HG03558 (cell line): ENCODE data around the gene ATP8A2.

Experiments used
- ATAC-seq: cut with Tn5 transposase; IDR thresholded peaks from one replicate; pipeline ENCODE4 v1.9.1; 2021; ENCODE audit warnings: moderate number of reproducible peaks; ENCODE audit not compliant: unreplicated experiment; ENCODE audit errors: extremely low read depth

Gene ATP8A2

DNA sequence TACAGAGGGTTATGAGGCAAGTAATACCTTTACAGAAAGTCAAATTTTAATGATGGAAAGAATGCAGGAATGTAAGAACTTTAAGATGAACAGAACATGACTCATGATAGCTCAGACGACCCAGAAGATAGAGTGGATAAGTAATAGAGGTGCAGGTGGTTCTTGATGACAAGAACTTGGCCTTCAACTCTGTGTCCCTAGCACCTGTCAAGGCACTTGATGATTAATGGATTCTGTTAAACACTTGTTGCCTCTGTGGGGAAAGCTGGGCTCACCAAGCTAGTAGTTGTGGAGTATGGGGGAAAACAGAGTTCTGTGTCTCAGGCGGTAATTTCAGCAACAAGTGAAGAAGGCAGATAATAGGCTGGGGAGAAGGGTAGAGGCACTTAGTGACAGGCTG lies 306.2 kb downstream of the ATP8A2 start:
- ATAC-seq = no peak

DNA sequence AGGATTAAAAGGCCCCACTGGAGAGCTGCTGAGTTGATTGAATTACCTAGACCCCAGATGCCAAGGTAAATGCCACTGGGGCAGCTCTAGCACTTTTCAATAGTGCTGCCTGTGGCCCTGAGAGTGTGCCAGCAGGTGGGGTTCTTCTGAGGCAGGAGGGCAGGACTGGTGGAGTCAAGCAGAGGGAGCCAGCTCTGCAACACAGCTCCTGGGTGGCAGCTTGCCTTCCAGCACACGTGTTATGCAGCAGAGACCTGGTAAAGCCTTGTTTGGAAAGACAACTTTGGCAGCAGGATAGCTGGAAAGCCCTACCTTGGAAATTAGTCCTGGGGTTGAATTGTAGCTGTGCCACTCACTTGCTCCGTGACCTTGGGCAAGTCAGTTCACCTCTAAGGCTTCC lies 306.6 kb downstream of the ATP8A2 start:
- ATAC-seq = no peak

DNA sequence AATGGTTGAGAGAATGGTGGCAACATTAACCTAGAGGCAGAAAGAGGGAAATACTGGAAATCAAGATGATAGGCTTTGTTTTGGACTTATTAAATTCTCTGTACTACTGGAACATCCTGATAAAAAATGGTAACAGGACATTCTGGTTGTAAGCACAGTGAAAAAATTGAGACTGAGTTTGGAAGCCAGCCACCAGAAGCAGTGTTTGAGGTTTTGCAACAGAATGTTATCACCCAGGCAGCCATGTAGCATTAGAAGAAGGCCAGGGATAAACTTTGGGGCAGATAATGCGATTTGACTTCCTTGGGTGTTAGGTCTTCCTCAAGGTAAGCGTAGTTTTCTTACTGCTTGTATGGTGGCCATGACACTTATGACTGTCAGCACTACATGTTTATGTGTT lies 307.4 kb downstream of the ATP8A2 start:
- ATAC-seq = no peak

DNA sequence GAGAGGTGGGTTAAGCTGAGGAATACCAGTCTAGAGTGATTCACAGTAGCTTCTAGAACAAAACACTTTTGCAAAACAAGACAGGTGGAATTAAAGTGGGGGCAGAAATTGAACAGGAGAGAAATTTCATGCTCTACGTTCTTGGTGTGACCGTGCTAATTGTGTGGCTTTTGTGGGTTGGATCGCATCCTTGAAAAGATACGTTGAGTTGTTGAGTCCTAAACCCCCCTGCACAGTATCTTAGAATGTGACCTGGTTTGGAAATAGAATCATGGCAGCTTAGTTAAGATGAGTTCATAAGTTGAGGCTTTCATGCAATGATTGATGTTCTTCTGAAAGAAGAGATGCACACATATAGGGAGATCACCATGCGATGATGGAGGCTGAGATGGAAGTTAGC lies 308.2 kb downstream of the ATP8A2 start:
- no peak for ATAC-seq

DNA sequence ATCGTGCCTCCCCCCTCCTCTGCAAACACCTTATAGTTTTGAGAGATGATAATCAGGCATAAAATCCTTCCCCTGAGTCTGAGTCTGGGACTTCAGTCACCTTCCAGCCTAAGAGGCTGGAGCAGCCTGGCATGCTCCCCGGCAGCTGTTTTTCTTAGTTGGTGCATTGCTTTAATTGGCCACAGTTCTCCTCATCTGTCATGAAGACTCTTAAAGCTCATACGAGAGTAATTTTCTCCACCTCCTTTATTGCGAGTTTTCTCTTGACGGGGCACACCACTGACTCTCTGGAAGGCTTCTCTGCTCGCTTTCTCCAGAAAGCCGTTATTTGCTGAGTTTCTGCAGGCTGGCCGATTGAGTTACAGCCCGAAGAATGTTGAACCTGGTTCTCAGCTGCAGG lies 310.5 kb downstream of the ATP8A2 start:
- no peak for ATAC-seq

DNA sequence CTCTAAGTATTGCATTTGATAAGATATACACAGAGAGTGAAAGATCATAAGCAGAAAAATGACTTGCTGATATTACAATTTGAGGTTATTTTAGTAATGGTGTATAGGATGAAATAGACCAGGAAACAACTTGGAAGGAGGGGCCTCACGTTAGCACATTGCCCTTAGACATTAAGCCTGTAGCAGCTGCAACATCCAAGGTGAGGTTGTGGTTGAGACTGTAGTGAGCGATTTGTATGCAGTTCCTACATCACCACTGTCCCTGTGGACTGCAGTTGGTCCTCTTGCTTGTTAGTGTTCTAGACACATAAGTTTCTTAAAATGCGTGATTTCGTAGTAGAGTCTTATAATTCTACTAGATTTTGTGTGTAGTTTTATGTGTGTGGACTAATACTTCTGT lies 311.3 kb downstream of the ATP8A2 start:
- ATAC-seq = no peak

DNA sequence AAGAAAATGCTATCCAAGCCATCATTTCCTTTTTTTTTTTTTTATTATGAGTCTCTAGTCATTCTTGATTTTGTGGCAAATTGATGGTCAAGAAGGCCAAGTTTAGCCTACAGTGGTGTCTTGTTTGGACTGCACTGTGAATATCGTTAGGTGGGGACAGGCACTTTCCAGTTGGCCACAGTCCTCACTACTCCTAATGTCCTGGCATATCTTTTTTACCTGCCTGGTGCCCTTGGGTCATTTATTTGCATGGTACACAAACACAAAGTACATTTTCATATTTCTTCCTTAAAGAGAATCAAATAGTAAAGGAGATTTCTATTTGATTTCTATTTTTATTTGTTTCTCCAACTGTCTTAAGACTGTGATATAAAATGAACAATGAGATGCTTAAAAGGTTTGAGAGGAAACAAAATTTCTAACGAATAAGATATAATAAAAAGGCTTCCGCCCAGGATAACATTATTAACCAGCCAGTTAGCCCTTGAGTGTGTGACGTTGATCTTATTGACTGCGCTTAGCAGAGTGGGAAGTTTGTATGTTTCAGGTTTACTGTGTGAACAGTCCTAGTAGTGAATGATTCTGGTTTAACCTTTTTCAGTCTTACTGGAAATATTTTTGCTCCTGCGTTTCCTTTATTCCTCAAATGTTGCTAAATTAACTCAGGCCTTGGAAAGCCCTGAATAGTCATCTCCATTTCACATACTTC lies 312.0 kb downstream of the ATP8A2 start:
- no peak for ATAC-seq

DNA sequence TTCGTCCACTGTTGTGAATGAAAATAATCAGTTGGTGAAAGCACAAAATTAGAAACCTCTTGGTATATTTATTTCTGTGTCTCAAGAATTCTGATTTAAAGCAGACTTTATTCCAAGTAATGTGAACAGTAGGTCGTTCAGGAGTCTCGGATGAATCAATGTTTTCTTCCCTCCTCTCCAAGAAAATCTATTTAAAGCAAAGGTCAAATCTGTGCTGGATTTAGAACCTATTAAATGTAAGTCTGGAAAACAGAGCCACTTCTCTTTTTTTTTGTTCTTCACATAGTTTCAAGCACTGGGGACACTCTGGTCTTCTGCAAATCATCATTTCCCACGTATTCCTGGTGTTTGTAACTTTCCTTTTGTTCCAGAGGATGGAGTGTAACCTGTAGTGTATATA lies 312.7 kb downstream of the ATP8A2 start:
- no peak for ATAC-seq

DNA sequence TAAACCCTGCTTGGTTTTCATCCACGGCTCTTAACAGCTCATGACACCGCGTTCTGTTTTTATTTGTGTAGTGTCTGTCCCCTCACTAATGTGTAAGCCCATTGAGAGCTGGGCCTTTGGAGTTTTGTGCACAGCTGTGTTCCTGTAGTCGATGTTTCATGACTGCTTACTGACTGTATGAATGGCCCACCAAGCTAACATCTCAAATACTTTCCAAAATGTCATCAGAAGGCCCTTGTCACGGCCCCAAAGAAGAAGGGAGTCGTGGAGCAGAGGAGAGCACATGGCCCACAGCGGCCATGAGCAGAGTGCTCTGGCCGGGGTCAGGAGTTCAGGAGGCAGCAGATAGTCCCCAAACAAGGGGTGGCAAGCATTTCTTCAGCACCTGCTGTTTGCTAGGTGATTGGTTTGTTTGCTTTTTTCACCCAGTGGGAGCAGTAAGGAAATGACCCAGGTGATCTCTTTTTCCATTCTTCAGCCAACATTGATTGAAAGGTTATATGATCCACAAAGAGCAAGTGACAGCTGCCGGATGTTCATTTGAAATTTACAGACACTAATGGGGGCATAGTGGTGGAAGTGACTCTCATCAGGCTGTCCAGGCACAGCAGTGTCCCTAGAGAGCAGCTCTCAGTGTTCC lies 315.2 kb downstream of the ATP8A2 start:
- no peak for ATAC-seq

DNA sequence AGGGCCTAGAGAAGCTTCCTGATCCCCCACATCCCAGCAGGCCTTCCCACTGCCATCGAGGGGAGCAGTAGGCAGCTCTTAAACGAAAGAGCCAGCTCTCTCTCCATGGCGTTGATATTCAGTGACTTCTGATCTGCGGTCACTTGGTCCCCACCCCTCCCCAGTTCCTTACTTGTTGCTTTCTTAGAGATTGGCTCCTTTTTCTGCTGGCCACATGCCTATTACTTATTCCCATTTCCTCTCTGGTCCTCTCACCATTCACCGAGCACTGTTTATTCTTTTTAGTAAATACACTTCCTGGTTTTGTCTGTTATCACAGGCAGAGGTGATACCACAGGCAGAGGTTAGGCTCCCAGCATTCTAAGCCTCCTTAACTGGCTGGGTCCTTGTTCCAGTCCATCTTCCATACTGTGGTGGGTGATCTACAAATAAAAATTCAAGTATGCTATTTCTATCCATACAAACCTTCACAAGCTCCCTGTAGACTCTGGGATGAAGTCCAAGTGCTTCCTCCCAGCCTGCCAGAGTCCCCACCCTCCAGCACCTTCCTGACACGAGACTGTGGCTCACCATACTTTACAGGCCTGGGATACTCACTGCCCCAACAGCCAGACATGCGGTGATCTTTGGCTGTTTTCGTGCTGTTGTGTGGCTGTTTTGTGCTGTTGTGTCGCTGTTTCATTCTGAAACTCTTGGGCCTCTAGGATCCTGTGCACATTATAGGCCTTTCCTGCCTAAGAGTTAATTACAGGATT lies 315.9 kb downstream of the ATP8A2 start:
- ATAC-seq = no peak

DNA sequence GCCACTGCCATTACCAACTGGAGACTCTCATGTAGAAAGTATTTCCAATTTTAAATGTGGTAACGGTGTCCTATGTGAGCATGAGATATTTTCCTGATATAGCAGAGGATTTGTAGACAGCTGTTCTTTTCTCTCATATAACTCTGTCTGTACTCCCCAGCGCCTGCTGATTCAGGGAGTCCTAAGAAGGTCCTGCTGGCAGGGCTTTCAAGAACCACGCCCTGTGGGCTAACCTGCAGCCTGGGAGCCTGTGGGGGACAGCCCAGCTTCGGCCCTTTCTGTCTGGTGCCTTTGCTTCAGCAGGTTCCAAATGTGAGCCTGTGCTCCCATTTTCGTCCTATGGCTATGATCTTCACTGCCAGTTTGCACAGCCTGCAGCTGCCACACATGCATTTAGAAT lies 316.8 kb downstream of the ATP8A2 start:
- no peak for ATAC-seq

DNA sequence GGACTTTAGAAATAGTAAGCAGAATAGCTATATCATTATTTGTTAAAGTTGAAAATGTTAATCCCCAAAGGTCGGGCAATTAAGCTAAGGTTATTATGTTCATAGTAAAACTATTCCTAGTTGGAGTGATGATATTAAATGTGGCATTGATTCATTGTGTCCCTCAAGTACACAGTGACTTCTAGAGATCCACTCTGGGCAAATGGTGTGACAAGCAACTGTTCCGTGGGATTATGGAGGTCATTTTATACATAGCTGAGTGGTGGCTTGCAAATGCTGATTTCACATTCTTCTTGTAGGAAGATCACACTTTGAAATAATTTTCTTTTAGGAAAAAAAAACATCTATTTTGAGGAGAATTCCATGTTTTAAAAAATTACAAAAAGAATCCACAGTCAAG lies 317.8 kb downstream of the ATP8A2 start:
- ATAC-seq = no peak

DNA sequence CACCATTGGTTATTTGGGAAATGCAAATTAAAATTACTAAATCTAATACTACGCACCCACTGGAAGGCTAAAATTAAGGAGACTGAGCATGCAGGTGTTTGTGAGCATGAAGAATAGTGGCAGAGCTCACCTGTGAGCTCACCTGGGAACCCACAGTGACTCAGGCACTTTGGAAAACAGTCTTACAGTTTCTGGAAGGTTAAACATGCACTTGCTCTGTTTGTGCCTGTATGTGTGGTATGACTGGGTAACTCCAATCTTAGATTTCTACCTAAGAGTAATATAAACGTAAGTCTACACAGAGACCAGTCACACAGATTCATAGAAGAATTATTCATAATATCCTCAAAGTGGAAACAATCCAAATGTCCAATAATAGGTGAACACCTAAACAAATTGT lies 318.8 kb downstream of the ATP8A2 start:
- no peak for ATAC-seq

DNA sequence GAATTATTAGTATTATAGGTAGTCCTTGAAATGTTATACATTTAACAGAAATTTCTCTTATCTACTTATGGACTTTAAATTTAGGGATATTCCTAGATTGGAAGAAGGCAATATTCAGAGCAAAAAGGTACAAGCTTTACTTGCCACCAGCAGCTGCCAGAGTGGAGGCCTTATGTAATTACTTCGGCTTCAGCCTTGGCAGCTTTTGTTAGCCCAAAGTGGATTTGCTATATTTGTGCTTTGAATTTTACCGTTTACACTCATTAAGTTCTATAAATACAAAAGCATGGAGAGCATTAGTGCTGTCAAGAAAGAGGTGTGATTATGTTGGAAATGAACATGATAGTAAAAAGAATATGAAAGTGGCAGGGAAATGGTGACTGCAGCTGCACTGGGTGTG lies 319.9 kb downstream of the ATP8A2 start:
- no peak for ATAC-seq

DNA sequence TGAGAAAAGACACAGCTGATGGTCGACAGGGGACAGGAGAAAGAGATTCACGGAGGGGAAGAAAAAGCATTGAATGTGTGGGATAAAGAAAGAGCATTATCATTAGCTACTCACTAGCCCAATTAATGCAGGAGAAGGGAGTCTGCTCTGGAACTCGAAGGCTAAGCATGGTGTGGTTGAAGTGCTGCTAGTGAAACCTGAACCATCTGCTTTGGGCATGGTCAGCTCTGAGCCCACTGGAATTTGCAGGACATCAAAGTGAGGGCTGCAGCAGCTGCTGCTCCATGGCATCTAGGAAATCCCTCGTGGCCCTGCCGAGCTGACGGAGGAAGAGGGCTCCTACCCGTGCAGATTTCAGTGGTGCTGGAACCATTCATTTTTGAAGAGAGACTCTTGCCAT lies 320.3 kb downstream of the ATP8A2 start:
- no peak for ATAC-seq

DNA sequence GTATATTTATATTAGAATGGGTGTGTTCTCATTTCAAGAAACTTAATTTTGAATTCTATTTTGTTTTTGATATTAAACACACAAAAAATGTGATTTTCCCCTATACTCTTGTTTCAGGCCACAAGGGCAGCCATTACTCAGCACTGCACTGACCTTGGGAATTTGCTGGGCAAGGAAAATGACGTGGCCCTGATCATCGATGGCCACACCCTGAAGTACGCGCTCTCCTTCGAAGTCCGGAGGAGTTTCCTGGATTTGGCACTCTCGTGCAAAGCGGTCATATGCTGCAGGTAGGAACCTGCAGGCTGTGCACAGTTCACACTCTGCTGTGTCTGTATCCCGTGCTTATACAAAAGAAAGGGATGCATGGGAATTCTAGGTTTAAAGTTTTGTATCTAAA lies 327.3 kb downstream of the ATP8A2 start:
- ATAC-seq = no peak

DNA sequence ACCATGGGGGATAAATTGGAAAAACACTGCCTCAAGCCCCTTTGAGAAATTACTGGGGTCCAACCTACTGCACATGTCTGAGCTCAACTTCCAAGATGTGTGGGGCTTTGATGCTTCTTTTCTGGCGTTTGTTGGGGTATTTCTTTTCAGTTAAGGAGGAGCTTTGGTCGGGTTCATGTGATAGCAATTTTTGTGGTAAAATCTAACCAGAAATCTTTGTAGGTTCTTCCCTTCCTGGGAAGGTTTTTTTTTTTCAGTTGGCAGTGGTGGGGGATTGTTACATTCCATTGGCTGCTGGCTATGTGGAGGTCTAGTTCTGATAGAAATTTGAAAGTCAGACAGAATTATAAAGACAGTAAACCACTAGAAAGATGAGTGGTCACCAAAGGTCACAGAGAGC lies 327.8 kb downstream of the ATP8A2 start:
- ATAC-seq = no peak

DNA sequence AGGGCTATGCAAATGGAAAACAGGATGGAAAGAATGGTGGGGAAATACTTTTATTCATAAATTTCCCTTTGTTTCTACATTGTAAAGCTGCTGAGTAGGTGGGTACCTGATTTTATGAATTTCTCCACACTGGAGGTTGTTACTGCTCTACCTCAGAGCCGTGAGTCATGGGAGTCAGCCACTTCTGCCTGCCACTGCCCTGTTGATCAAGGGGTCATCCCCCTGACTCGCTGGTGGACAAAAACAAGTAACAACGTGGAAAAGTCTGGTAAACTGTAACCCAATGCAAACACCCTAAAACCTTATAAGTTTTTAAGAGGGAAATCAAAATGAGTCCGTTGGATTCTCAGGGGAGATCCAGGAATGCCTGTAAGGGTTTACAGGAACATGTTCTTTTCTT lies 329.5 kb downstream of the ATP8A2 start:
- ATAC-seq = no peak

DNA sequence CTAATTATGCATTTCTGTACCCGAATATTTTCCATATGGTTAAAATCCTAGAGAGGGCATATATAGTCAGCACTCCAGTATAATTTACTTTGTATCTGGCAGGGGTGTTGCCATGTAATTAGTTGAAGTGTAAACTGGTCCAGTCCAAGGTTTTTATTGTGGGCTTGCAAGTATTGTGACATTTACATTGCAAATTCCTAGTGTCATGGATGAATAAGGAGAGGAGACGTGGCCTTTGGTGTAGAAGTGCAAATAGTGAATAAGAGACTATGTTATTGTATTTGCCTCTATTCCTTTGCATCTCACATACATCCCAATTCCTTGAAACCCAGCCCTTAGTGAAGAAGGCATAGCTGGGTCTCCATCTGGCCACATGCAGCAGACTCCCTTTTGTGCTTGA lies 330.6 kb downstream of the ATP8A2 start:
- no peak for ATAC-seq

DNA sequence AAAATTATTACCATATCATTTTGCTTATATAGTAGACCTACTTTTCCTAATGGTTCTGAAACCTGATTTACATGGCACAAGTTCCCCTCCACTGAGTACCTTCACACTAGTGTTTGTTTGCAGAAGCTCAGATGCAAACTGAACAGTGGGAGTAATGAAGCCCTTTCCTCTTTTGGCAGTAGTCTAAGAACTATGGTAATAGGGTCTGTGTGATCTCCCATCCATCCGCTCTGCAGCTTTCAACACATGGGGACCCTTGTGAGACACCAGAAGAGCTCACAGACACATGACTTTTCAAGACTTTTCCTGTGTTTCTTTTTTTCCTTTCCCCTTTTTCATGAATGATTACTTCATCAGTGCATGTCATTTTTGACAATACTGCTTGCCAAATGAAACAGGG lies 336.0 kb downstream of the ATP8A2 start:
- no peak for ATAC-seq

DNA sequence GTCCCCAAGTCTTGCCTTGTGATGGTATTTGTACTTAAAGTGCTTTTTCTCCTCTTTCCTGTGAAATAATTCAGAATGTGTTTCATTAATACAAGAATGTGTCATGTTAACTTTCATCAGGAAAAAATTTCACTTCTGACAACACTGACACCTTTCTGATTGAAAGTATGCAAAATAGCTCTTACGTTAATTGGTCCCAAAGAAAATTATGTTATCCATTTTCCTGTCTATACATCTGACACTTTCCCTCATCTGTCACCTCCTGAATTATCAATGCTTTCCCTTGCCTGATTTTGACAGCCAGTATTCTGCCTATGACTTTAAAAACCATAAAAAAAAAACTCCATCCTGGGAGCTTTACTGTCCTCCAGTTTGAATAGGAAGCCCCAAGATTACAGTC lies 336.5 kb downstream of the ATP8A2 start:
- no peak for ATAC-seq

DNA sequence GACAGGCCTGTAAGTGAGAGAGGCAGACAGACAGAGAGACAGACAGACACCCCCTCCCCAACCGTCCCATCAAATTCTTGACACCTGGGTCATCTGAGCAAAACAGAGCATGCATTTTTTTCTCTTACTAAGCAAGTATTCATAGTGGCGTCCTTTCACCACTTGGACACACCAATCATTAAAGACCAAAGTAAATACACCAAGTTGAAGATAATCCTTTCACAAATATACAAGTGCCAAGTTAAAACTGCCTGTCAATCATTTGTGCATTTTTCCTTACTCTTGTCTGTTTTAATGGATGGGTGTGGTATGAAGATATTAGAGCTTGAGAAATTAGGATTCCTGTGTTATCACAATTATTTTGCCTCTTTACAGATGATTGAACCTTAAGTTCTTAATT lies 337.3 kb downstream of the ATP8A2 start:
- ATAC-seq = no peak
